Activated CD8-positive, alpha-beta memory T cell treated with anti-CD3 and anti-CD28 coated beads, Interleukin-2, amount 50 U/mL, for 48 hours (primary cell): ENCODE results near the gene ARHGEF38.
"Not testable (repeated sequence)": the region's sequence is repeated elsewhere in the genome, so short reads cannot be mapped to it uniquely, and the experiment has no call there.

Source experiments
- DNase-seq: peaks from one replicate; pipeline ENCODE4 v3.0.0-alpha.2; 2020

The ARHGEF38 gene

GRCh38 chr4:105715692-105716278 lies 163.4 kb downstream of the ARHGEF38 start:
- no peak for DNase-seq

DNA sequence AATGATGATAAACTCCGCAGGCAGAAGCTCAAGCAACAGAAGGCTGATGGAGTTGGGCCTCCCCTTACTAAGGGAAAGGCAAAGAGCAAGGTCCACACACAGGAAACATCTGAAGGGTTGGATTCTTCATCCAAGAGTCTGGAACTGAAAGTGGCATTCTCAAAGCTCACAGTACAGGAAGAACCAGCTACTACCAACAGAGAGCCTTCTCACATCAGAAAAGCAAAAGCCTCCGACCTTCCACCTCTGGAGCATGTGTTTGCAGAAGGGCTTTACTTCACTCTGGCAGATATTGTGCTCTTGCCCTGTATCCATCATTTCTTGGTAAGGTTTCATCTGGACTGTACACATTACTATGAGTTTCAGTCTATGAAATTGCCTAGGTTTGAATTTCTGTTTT lies 166.8 kb downstream of the ARHGEF38 start:
- no peak for DNase-seq

DNA sequence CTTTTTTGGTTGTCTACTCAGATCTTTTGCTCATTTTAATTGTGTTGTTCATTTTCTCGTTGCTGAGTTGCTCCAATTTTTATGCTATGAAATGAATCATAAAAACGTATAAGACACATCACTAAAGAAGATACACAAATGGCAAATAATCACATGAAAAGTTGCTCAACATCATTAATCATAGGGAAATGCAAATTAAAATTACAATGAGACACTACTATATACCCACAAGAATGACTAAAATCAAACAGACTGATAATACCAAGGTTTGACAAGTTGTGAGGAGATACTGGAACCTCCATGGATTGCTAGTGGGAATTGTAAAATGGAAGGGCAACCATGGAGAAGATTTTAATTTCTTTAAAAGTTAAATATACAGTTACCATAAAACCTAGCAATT lies 173.2 kb downstream of the ARHGEF38 start:
- no peak for DNase-seq

GRCh38 chr4:105729895-105730294 lies 177.5 kb downstream of the ARHGEF38 start:
- not testable (repeated sequence) for DNase-seq
